Keratinocyte (primary cell): ENCODE data around the gene FUT6. TPM values are rescaled to one million over a fixed set of nuclear protein-coding genes. Genes with fewer than 3 reads are reported as not detected.

ENCODE experiments used
- DNase-seq: peaks from one replicate; pipeline ENCODE4 v3.0.0-alpha.2; 2011; ENCODE audit warnings: low read depth, missing footprints, low spot score
- FAIRE-seq: peaks from 2 replicates; lab custom pipeline; 2011; peaks lifted over from hg19 to GRCh38; lab: Jason Lieb, UNC
- H2AFZ ChIP-seq: 2 replicates; pipeline ENCODE4 v1.6.0; 2012; ENCODE audit warnings: low read length, control low read depth, inconsistent platforms; ENCODE audit not compliant: control insufficient read depth
- H3K27ac ChIP-seq: 2 replicates; pipeline ENCODE4 v1.5.1; 2011; ENCODE audit warnings: low read length; ENCODE audit not compliant: control insufficient read depth, insufficient read depth
- H3K27me3 ChIP-seq: 3 replicates; pipeline ENCODE4 v1.6.0; 2011; ENCODE audit warnings: low read length; ENCODE audit not compliant: control insufficient read depth, insufficient read depth; ENCODE audit errors: extremely low read depth
- H3K36me3 ChIP-seq, 2 experiments: 2 replicates in 1 of 2; 3 replicates in 1 of 2; pipeline ENCODE4 v1.5.1; 2011; ENCODE audit warnings: low read length in 2 of 2, mild to moderate bottlenecking in 1 of 2; ENCODE audit not compliant: control insufficient read depth in 2 of 2, insufficient read depth in 2 of 2; ENCODE audit errors: extremely low read depth in 1 of 2
- H3K4me1 ChIP-seq: 3 replicates; pipeline ENCODE4 v1.5.1; 2011; ENCODE audit warnings: low read length; ENCODE audit not compliant: control insufficient read depth, insufficient read depth; ENCODE audit errors: extremely low read depth
- H3K4me2 ChIP-seq: 3 replicates; pipeline ENCODE4 v1.6.0; 2011; ENCODE audit warnings: low read depth, low read length; ENCODE audit not compliant: control insufficient read depth, insufficient read depth; ENCODE audit errors: extremely low read depth
- H3K4me3 ChIP-seq, 3 experiments: fragments of 200-600 bp in 1 of 3; sonication (generic) in 1 of 3; 2 replicates in 2 of 3; 3 replicates in 1 of 3; pipeline ENCODE4 v1.5.1; 2011 to 2016; ENCODE audit warnings: low read length in 3 of 3, mild to moderate bottlenecking in 3 of 3, control low read depth in 2 of 3, inconsistent platforms in 1 of 3, low read depth in 1 of 3, mixed read lengths in 1 of 3, mixed run types in 1 of 3, moderate library complexity in 1 of 3; ENCODE audit not compliant: control insufficient read depth in 2 of 3, insufficient read depth in 2 of 3; ENCODE audit errors: extremely low read depth in 1 of 3
- H3K79me2 ChIP-seq: 2 replicates; pipeline ENCODE4 v1.6.0; 2012; ENCODE audit warnings: low read length; ENCODE audit not compliant: control insufficient read depth, insufficient read depth
- H3K9ac ChIP-seq: 3 replicates; pipeline ENCODE4 v1.6.0; 2011; ENCODE audit warnings: low read length; ENCODE audit not compliant: control insufficient read depth, insufficient read depth; ENCODE audit errors: extremely low read depth
- H3K9me1 ChIP-seq: 3 replicates; pipeline ENCODE4 v1.6.0; 2011; ENCODE audit warnings: low read length; ENCODE audit not compliant: control insufficient read depth, insufficient read depth; ENCODE audit errors: extremely low read depth
- H3K9me3 ChIP-seq: 2 replicates; pipeline ENCODE4 v1.5.1; 2012; ENCODE audit warnings: low read depth, low read length; ENCODE audit not compliant: control insufficient read depth
- H4K20me1 ChIP-seq: 3 replicates; pipeline ENCODE4 v1.6.0; 2011; ENCODE audit warnings: low read length; ENCODE audit not compliant: control insufficient read depth, insufficient read depth; ENCODE audit errors: extremely low read depth
- EZH2 ChIP-seq: IDR thresholded peaks from one replicate; pipeline ENCODE4 v1.6.1; 2012; ENCODE audit warnings: inconsistent platforms, mild to moderate bottlenecking, low read length, moderate library complexity
- dilution Hi-C: fragments of 300-500 bp; cut with MboI; formaldehyde crosslinking; loops from one replicate; pipeline ENCODE4 v1.7.0; 2020; ENCODE audit warnings: low sequenced_read_pairs; ENCODE audit not compliant: extremely low pct_ligation_motif_present
- polyA plus RNA-seq, 5 experiments: library from polyadenylated mRNA; depleted of rRNA in 3 of 5; stranded (reverse) in 3 of 5; stranded (forward) in 1 of 5; unstranded in 1 of 5; fragments of >200 nt; gene quantifications; 1 replicate in 1 of 5; 2 replicates in 3 of 5; 3 replicates in 1 of 5; pipeline versions ENCODE4 v1.2.1 to v1.2.3, GENCODE V29; 2011 to 2012; ENCODE audit warnings: missing spikeins in 2 of 5, low read depth in 1 of 5, low replicate concordance in 1 of 5
- TF ChIP-seq, protein P1 (sequence below), 3 experiments: IDR thresholded peaks in 1 of 3; conservative IDR thresholded peaks in 1 of 3; optimal IDR thresholded peaks in 1 of 3; 2 replicates in 2 of 3; 3 replicates in 1 of 3; pipeline versions ENCODE3 to v1.5.1; 2011; ENCODE audit warnings: low read length in 3 of 3, mild to moderate bottlenecking in 3 of 3, moderate library complexity in 2 of 3, control low read depth in 1 of 3, inconsistent platforms in 1 of 3; ENCODE audit not compliant: insufficient read depth in 2 of 3; ENCODE audit errors: extremely low read depth in 1 of 3

FUT6 gene
- polyA plus RNA-seq, 1 donor (not counting 4 experiments of a cell fraction or from before 2014, with no cell fraction given), result not detected

DNA sequence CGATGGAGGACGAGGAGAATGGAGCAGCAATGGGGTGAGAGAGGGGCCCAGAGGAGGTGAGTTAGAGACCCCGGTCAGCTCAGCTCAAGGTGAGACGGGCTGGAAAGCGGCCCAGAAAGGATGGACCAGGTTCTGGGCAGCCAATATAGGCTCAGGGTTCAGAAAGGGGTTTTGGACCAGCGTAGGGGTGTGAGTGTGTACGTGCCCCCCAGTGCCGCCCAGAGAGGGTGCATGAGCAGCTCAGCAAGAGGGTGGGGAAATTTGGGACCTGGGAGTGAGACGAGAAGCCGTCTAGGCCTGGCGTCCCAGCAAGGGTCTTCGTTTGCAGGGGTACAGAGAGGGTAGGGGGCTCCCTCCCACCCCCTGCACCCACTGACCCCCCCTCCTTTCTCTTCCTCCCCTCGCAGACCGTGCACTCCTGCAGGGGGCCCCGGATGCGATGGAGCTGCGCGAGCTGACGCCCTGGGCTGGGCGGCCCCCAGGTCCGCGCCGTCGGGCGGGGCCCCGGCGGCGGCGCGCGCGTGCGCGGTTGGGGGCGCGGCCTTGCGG is 12.1 kb downstream of the FUT6 start:
- no peaks in the 10 kb centered on the region for H3K79me2 ChIP-seq
- H2AFZ ChIP-seq, result no peak overlapping the region
- H3K4me2 ChIP-seq, result peak overlapping the region; percentile 5
- FAIRE-seq (no peak), DNase-seq (no peak)
- H3K27me3 ChIP-seq, result peaks cover 17% of the 10 kb centered on the region
- H3K9me3 ChIP-seq, result no peaks in the 10 kb centered on the region
- no peaks in the 10 kb centered on the region for H3K36me3 ChIP-seq
- H3K27ac ChIP-seq, result no peak overlapping the region
- no peaks in the 10 kb centered on the region for H4K20me1 ChIP-seq
- peak overlapping the region; percentile 76 for H3K9ac ChIP-seq
- dilution Hi-C loops, result no loop called here
- peak overlapping the region in 2 of 3 experiments; percentile 58 to 72 for H3K4me3 ChIP-seq
- H3K4me1 ChIP-seq, result no peaks in the 10 kb centered on the region
- TF ChIP-seq EZH2, result no peak
- TF ChIP-seq, protein P1, sequence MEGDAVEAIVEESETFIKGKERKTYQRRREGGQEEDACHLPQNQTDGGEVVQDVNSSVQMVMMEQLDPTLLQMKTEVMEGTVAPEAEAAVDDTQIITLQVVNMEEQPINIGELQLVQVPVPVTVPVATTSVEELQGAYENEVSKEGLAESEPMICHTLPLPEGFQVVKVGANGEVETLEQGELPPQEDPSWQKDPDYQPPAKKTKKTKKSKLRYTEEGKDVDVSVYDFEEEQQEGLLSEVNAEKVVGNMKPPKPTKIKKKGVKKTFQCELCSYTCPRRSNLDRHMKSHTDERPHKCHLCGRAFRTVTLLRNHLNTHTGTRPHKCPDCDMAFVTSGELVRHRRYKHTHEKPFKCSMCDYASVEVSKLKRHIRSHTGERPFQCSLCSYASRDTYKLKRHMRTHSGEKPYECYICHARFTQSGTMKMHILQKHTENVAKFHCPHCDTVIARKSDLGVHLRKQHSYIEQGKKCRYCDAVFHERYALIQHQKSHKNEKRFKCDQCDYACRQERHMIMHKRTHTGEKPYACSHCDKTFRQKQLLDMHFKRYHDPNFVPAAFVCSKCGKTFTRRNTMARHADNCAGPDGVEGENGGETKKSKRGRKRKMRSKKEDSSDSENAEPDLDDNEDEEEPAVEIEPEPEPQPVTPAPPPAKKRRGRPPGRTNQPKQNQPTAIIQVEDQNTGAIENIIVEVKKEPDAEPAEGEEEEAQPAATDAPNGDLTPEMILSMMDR (optimal IDR thresholded peaks at IDR 0.05 in 1 of 3, IDR thresholded peaks at IDR 0.05 in 1 of 3, conservative IDR thresholded peaks at IDR 0.05 in 1 of 3; ENCODE audit: extremely low read depth in 1 of 3, insufficient read depth in 2 of 3, low read length in 3 of 3), result no peak
- no peaks in the 10 kb centered on the region for H3K9me1 ChIP-seq

DNA sequence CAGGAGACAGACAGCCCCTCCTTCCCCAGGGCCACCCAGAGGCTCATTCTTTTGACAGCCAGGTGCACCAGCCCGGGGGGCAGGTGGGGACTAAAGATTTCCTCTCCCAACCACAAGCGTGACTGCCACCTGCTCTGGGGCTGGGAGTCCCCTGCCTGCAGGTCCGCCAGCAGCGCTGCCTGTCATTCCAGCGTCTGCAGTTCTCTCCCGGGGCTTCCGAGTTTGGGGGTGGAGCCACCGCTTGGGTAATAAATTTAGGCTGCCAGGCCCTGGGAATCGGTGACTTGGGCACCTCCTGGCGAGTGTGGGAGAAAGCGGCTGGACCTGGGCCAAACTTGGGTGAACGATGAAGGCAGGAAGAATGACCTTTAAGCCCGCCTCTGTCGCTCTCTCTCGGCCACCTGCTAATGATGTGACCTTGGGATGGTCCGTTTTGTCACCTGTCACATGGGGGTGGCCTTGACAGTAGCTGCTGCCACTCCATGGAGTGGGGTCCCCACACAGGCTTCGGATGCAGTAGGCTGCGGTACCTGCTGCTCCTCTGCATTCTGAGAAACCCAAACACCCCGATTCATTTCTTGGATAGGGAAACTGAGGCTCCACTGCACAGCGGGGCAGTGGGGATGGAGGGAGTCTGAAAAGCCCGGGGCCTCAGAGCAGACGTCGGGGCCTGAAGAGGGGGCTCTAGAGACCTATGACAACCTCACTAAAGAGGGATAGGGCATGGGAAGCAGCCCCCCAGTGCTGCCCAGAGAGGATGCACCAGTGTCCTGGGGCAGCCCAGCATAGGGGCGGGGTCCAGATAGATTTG is 12.8 kb downstream of the FUT6 start:
- FAIRE-seq, result no peak
- H3K27ac ChIP-seq, result no peak overlapping the region
- H3K27me3 ChIP-seq, result peaks cover 21% of the 10 kb centered on the region
- H4K20me1 ChIP-seq, result no peaks in the 10 kb centered on the region
- H3K9me3 ChIP-seq, result no peaks in the 10 kb centered on the region
- TF ChIP-seq, protein P1 (optimal IDR thresholded peaks at IDR 0.05 in 1 of 3, IDR thresholded peaks at IDR 0.05 in 1 of 3, conservative IDR thresholded peaks at IDR 0.05 in 1 of 3; ENCODE audit: extremely low read depth in 1 of 3, insufficient read depth in 2 of 3, low read length in 3 of 3), result peak in 2 of 3 experiments; percentile 27 to 35
- no peak for TF ChIP-seq EZH2
- no peaks in the 10 kb centered on the region for H3K4me1 ChIP-seq
- H3K4me2 ChIP-seq, result peak overlapping the region; percentile 5
- H3K36me3 ChIP-seq, result no peaks in the 10 kb centered on the region
- no peak overlapping the region for H3K4me3 ChIP-seq
- DNase-seq, result no peak
- no peak overlapping the region for H2AFZ ChIP-seq
- dilution Hi-C loops, result no loop called here
- H3K79me2 ChIP-seq, result no peaks in the 10 kb centered on the region
- no peaks in the 10 kb centered on the region for H3K9me1 ChIP-seq
- no peak overlapping the region for H3K9ac ChIP-seq
